NAMALWA (cell line): Measurements from ENCODE around the gene IFNL3.
A peak's percentile ranks its signal among the peaks of the same experiment; 100 is the strongest.
"Not testable (repeated sequence)": the region's sequence is repeated elsewhere in the genome, so short reads cannot be mapped to it uniquely, and the experiment has no call there.

Experiments
- DNase-seq: peaks from one replicate; pipeline ENCODE4 v3.0.0-alpha.2; 2015; ENCODE audit warnings: low spot score

The IFNL3 gene

GRCh38 chr19:39253374-39254149 lies 8.8 kb upstream of the IFNL3 start:
- DNase-seq, result no peak

- no peak for DNase-seq
These were observed 7.7 kb upstream of the IFNL3 start for GRCh38 chr19:39252458-39252857.

- no peak for DNase-seq
These were observed 7.0 kb upstream of the IFNL3 start for GRCh38 chr19:39251846-39252245.

- DNase-seq, result no peak
These were observed 6.3 kb upstream of the IFNL3 start for GRCh38 chr19:39251081-39251480.

- DNase-seq, result no peak
These were observed 4.0 kb upstream of the IFNL3 start, which contains the start of gene IFNL4 for GRCh38 chr19:39248806-39249205. IFNL4 (minus strand) TSS chr19:39248856.

- DNase-seq, result no peak
These were observed 3.2 kb upstream of the IFNL3 start for GRCh38 chr19:39247701-39248664.

- DNase-seq, result no peak
These were observed 2.3 kb upstream of the IFNL3 start for GRCh38 chr19:39246951-39247669.

GRCh38 chr19:39245166-39245565 lies 360 bp upstream of the IFNL3 start:
- DNase-seq, result not testable (repeated sequence)

- not testable (repeated sequence) for DNase-seq
These were observed 1.1 kb downstream of the IFNL3 start for GRCh38 chr19:39243741-39244140.

- DNase-seq, result no peak
These were observed 4.4 kb downstream of the IFNL3 start for GRCh38 chr19:39240421-39240820.

GRCh38 chr19:39238944-39239343 lies 5.9 kb downstream of the IFNL3 start:
- no peak for DNase-seq

GRCh38 chr19:39238209-39238608 lies 6.6 kb downstream of the IFNL3 start:
- DNase-seq, result no peak

GRCh38 chr19:39237200-39238184 lies 7.3 kb downstream of the IFNL3 start:
- DNase-seq, result peak; percentile 64

- no peak for DNase-seq
These were observed 8.3 kb downstream of the IFNL3 start for GRCh38 chr19:39236527-39236926.

GRCh38 chr19:39232708-39233107 lies 12.1 kb downstream of the IFNL3 start:
- no peak for DNase-seq

- DNase-seq, result no peak
These were observed 14.6 kb downstream of the IFNL3 start for GRCh38 chr19:39230096-39230764.

GRCh38 chr19:39224910-39225309 lies 19.9 kb downstream of the IFNL3 start:
- DNase-seq, result peak; percentile 35

GRCh38 chr19:39223703-39224279 lies 21.0 kb downstream of the IFNL3 start:
- peak; percentile 45 for DNase-seq

- not testable (repeated sequence) for DNase-seq
These were observed 25.7 kb downstream of the IFNL3 start for GRCh38 chr19:39219108-39219507.
